ENCODE data around the gene ENC1.

ENC1 gene

DNA sequence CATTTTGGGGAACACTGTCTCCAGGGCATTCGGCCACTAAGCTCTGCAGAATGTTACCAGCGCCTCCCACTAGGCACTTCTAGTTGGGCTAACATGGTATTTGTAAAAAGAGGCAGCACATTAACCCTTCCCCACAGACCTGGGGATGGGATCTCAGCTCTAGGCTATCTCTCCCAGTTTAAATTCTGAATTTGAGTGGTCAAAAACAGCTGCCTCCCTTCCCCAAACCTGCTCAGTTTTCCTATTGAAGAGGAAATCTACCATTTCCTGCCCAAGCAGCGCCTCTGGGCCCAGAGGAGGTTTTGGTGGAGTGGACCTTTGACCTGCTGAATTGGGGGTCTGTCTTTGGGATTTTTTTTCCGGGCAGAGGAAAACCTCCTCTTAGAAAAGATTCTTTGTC lies 53.2 kb downstream of the ENC1 start:
- Histone ChIP-seq H3K9me3 (ENCODE audit: control extremely low read depth in 1 of 5, control insufficient read depth in 4 of 5, insufficient read depth in 2 of 5, low read depth in 1 of 5, low read length in 4 of 5) (no peaks in the 10 kb centered on the region), H3K4me1 (ENCODE audit: control extremely low read depth in 1 of 4, control insufficient read depth in 4 of 4, insufficient read depth in 4 of 4, low read length in 3 of 4) (peaks cover 0 to 7% (median 5%) of the 10 kb centered on the region in 4 experiments), H3K27me3 (replicated peaks in 2 of 5; ENCODE audit: control insufficient read depth in 4 of 5, insufficient read depth in 5 of 5, low read length in 4 of 5) (no peaks in the 10 kb centered on the region), H3K36me3 (ENCODE audit: control insufficient read depth in 4 of 4, insufficient read depth in 4 of 4, low read length in 3 of 4) (no peaks in the 10 kb centered on the region), H3K27ac (ENCODE audit: insufficient read depth in 1 of 2, low read depth in 1 of 2, low read length in 2 of 2, poor library complexity in 1 of 2, severe bottlenecking in 2 of 2) (no peak overlapping the region), H3K4me3 (ENCODE audit: control insufficient read depth in 1 of 7, extremely low read depth in 1 of 7, insufficient read depth in 4 of 7, low read depth in 2 of 7, low read length in 6 of 7) (no peak overlapping the region)
- WGBS (ENCODE audit: insufficient coverage): 100% methylated on average over 2 of the region's 4 CpGs
- no peak for DNase-seq
- ChIA-PET POLR2A (no interaction called here), CTCF (interaction anchor here (2.0 kb wide), 1 partner anchor 53 kb away, joined by 5 read pairs; the partner anchor contains the start of gene ENC1)

DNA sequence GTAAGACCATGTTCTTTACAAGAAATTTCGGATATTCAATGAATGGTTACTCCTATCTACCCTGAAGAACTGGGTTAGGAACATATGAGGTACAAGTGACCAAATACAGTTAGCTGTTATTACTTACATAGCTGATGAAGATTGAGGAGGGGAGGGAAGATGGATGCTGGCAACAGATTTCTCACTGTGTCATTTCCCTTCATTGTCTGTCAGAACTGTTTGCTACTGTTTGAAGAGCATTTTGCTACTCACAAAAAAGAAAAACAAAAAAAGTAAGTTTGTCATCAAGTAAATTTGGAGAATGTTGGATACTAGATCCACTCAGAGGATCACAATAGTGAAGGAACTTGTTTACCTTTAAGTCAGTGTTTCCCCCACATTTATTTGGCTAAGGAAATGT lies 53.7 kb downstream of the ENC1 start:
- Histone ChIP-seq H3K4me1 (ENCODE audit: control extremely low read depth in 1 of 4, control insufficient read depth in 4 of 4, insufficient read depth in 4 of 4, low read length in 3 of 4) (peaks cover 0 to 4% (median 2%) of the 10 kb centered on the region in 4 experiments), H3K4me3 (ENCODE audit: control insufficient read depth in 1 of 7, extremely low read depth in 1 of 7, insufficient read depth in 4 of 7, low read depth in 2 of 7, low read length in 6 of 7) (no peak overlapping the region), H3K36me3 (ENCODE audit: control insufficient read depth in 4 of 4, insufficient read depth in 4 of 4, low read length in 3 of 4) (no peaks in the 10 kb centered on the region), H3K27ac (ENCODE audit: insufficient read depth in 1 of 2, low read depth in 1 of 2, low read length in 2 of 2, poor library complexity in 1 of 2, severe bottlenecking in 2 of 2) (no peak overlapping the region), H3K9me3 (ENCODE audit: control extremely low read depth in 1 of 5, control insufficient read depth in 4 of 5, insufficient read depth in 2 of 5, low read depth in 1 of 5, low read length in 4 of 5) (no peaks in the 10 kb centered on the region), H3K27me3 (replicated peaks in 2 of 5; ENCODE audit: control insufficient read depth in 4 of 5, insufficient read depth in 5 of 5, low read length in 4 of 5) (no peaks in the 10 kb centered on the region)
- no CpG with 5 or more reads among the region's 1 CpG for WGBS (ENCODE audit: insufficient coverage)
- POLR2A ChIA-PET: no interaction called here
- no peak for DNase-seq
- CTCF ChIA-PET: interaction anchor here (2.0 kb wide), 1 partner anchor 54 kb away, joined by 5 read pairs; the partner anchor contains the start of gene ENC1

DNA sequence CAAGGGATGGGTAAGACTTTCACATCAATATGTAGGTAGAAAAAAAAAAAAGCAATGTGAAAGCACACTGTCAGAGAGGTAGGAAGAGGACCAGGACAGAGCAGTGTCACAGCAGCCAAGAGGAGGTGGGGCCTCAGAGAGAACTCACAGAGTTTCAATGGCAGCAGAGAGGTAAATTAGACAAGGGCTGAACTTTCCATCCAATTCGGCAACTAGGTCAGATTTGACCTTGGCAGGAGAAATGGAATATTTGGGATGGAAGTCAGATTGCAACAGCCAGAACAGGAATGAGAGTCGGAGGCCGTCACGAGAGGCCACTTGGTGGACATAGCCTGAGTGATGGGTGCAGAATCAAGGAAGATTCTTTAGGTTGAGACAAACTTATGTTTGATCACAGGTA lies 57.7 kb downstream of the ENC1 start:
- no peaks in the 10 kb centered on the region for H3K4me1 ChIP-seq (ENCODE audit: control extremely low read depth in 1 of 4, control insufficient read depth in 4 of 4, insufficient read depth in 4 of 4, low read length in 3 of 4)
- ChIA-PET CTCF (no interaction called here), POLR2A (interaction anchor here (0.6 kb wide), 1 partner anchor 57 kb away, joined by 3 read pairs; the partner anchor contains the start of gene ENC1)
- 96% methylated on average over 4 of the region's 4 CpGs for WGBS (ENCODE audit: insufficient coverage)
- H3K27ac ChIP-seq (ENCODE audit: insufficient read depth in 1 of 2, low read depth in 1 of 2, low read length in 2 of 2, poor library complexity in 1 of 2, severe bottlenecking in 2 of 2): no peak overlapping the region
- H3K27me3 ChIP-seq (replicated peaks in 2 of 5; ENCODE audit: control insufficient read depth in 4 of 5, insufficient read depth in 5 of 5, low read length in 4 of 5): no peaks in the 10 kb centered on the region
- DNase-seq: no peak
- no peaks in the 10 kb centered on the region for H3K9me3 ChIP-seq (ENCODE audit: control extremely low read depth in 1 of 5, control insufficient read depth in 4 of 5, insufficient read depth in 2 of 5, low read depth in 1 of 5, low read length in 4 of 5)
- no peaks in the 10 kb centered on the region for H3K36me3 ChIP-seq (ENCODE audit: control insufficient read depth in 4 of 4, insufficient read depth in 4 of 4, low read length in 3 of 4)
- H3K4me3 ChIP-seq (ENCODE audit: control insufficient read depth in 1 of 7, extremely low read depth in 1 of 7, insufficient read depth in 4 of 7, low read depth in 2 of 7, low read length in 6 of 7): no peak overlapping the region

DNA sequence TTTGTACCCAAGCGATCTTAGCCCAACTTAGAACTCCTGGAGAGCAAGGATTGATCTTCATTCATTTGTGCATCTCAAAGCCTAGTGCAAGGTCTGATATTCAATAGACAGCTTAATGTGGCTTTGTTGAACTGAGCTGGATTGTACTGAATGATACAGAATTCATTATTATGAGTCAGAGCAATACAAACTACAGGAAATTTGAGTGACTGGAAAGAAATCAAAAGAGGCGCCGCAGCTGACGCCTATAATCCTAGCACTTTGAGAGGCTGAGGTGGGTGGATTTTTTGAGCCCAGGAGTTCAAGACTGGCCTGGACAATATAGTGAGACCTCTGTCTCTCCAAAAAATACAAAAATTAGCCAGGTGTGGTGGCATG lies 58.6 kb downstream of the ENC1 start:
- no peak overlapping the region for H3K27ac ChIP-seq (ENCODE audit: insufficient read depth in 1 of 2, low read depth in 1 of 2, low read length in 2 of 2, poor library complexity in 1 of 2, severe bottlenecking in 2 of 2)
- H3K36me3 ChIP-seq (ENCODE audit: control insufficient read depth in 4 of 4, insufficient read depth in 4 of 4, low read length in 3 of 4): no peaks in the 10 kb centered on the region
- H3K27me3 ChIP-seq (replicated peaks in 2 of 5; ENCODE audit: control insufficient read depth in 4 of 5, insufficient read depth in 5 of 5, low read length in 4 of 5): no peaks in the 10 kb centered on the region
- POLR2A ChIA-PET: interaction anchor here (0.6 kb wide), 1 partner anchor 58 kb away, joined by 3 read pairs; the partner anchor contains the start of gene ENC1
- peaks cover 0 to 4% (median 2%) of the 10 kb centered on the region in 4 experiments for H3K4me1 ChIP-seq (ENCODE audit: control extremely low read depth in 1 of 4, control insufficient read depth in 4 of 4, insufficient read depth in 4 of 4, low read length in 3 of 4)
- H3K9me3 ChIP-seq (ENCODE audit: control extremely low read depth in 1 of 5, control insufficient read depth in 4 of 5, insufficient read depth in 2 of 5, low read depth in 1 of 5, low read length in 4 of 5): no peaks in the 10 kb centered on the region
- CTCF ChIA-PET: no interaction called here
- no peak overlapping the region for H3K4me3 ChIP-seq (ENCODE audit: control insufficient read depth in 1 of 7, extremely low read depth in 1 of 7, insufficient read depth in 4 of 7, low read depth in 2 of 7, low read length in 6 of 7)
- no CpG with 5 or more reads among the region's 4 CpGs for WGBS (ENCODE audit: insufficient coverage)
- DNase-seq: no peak

DNA sequence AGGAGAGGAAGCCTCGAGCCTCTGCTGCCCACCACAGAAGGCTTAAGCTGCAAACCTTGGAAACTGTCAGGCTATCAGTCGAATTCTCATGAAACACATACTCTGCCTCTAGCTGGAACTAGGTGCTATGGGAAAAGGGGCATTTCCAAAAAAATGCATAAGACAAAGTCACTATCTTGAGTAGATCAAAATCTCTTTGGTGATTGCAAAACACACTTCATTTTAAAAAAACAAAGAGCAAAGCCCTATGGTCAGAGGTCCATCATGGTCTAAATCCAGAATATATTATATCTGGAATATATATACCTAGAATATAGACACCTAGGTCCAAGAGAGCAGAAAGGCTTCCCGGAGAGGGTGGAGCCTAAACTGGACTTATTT lies 59.8 kb downstream of the ENC1 start:
- POLR2A ChIA-PET: no interaction called here
- CTCF ChIA-PET: no interaction called here
- H3K4me1 ChIP-seq (ENCODE audit: control extremely low read depth in 1 of 4, control insufficient read depth in 4 of 4, insufficient read depth in 4 of 4, low read length in 3 of 4): peaks cover 0 to 12% (median 5%) of the 10 kb centered on the region in 4 experiments

DNA sequence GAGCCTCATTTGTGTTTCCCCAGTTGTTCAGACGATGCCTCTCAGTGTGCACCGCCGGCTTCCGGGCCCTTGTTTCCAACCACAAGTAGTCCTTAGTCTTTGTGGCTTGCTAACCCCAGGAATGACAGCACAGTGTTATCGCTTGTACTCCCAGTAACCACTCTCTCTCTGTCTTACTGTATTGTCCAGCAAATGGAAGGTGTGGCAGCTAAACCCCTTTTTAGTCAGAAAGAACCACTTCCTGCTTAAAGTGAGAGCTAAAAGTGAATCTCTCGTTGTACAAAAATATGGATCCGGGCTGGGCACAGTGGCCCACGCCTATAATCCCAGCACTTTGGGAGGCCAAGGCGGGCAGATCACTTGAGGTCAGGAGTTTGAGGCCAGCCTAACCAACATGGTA lies 61.3 kb downstream of the ENC1 start:
- no peak overlapping the region for H3K27ac ChIP-seq (ENCODE audit: insufficient read depth in 1 of 2, low read depth in 1 of 2, low read length in 2 of 2, poor library complexity in 1 of 2, severe bottlenecking in 2 of 2)

More for the DNA sequence above, 59.8 kb downstream of the ENC1 start:
- no peak for DNase-seq
- Histone ChIP-seq H3K4me3 (ENCODE audit: control insufficient read depth in 1 of 7, extremely low read depth in 1 of 7, insufficient read depth in 4 of 7, low read depth in 2 of 7, low read length in 6 of 7) (no peak overlapping the region), H3K27me3 (replicated peaks in 2 of 5; ENCODE audit: control insufficient read depth in 4 of 5, insufficient read depth in 5 of 5, low read length in 4 of 5) (no peaks in the 10 kb centered on the region), H3K36me3 (ENCODE audit: control insufficient read depth in 4 of 4, insufficient read depth in 4 of 4, low read length in 3 of 4) (no peaks in the 10 kb centered on the region), H3K9me3 (ENCODE audit: control extremely low read depth in 1 of 5, control insufficient read depth in 4 of 5, insufficient read depth in 2 of 5, low read depth in 1 of 5, low read length in 4 of 5) (no peaks in the 10 kb centered on the region), H3K27ac (ENCODE audit: insufficient read depth in 1 of 2, low read depth in 1 of 2, low read length in 2 of 2, poor library complexity in 1 of 2, severe bottlenecking in 2 of 2) (no peak overlapping the region)
- WGBS (ENCODE audit: insufficient coverage): 100% methylated on average over 2 of the region's 3 CpGs

DNA sequence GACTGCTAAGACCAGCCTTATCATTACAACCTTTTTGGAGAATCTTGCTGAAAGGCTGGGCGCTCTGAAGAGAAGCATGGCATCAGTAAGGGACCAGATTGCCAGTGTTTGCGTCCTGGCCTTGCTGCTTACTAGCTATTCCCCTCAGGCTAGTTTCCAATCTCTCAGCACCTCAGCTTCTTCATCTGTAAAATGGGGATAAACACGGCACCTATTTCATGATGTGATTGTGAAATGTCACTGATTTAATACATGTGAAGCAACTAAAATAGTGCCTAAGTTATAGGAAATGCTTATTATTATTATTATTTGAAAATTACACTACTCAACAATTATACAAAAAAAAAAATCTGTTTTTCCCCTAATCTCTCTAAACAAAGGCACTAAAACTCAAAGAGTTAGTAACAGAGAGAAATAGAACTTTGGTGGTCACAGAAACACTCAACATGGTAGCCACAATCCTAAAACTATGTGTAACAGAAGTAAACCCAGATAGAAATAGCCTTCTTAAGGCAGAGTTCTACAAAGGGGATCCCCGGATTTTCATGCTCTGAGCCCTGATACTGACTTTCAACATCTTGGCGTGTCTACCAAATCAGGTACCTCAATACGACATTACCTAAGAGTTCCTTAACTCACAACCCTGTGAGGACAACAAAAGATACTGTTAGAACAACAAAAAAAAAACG lies 62.0 kb downstream of the ENC1 start:
- ChIA-PET CTCF (no interaction called here), POLR2A (no interaction called here)
- no peak overlapping the region for H3K4me3 ChIP-seq (ENCODE audit: control insufficient read depth in 1 of 7, extremely low read depth in 1 of 7, insufficient read depth in 4 of 7, low read depth in 2 of 7, low read length in 6 of 7)
- DNase-seq: no peak
- no peaks in the 10 kb centered on the region for H3K27me3 ChIP-seq (replicated peaks in 2 of 5; ENCODE audit: control insufficient read depth in 4 of 5, insufficient read depth in 5 of 5, low read length in 4 of 5)
- peaks cover 0 to 12% (median 5%) of the 10 kb centered on the region in 4 experiments for H3K4me1 ChIP-seq (ENCODE audit: control extremely low read depth in 1 of 4, control insufficient read depth in 4 of 4, insufficient read depth in 4 of 4, low read length in 3 of 4)
- no peaks in the 10 kb centered on the region for H3K36me3 ChIP-seq (ENCODE audit: control insufficient read depth in 4 of 4, insufficient read depth in 4 of 4, low read length in 3 of 4)
- WGBS (ENCODE audit: insufficient coverage): 100% methylated on average over 3 of the region's 7 CpGs
- H3K27ac ChIP-seq (ENCODE audit: insufficient read depth in 1 of 2, low read depth in 1 of 2, low read length in 2 of 2, poor library complexity in 1 of 2, severe bottlenecking in 2 of 2): no peak overlapping the region
- no peaks in the 10 kb centered on the region for H3K9me3 ChIP-seq (ENCODE audit: control extremely low read depth in 1 of 5, control insufficient read depth in 4 of 5, insufficient read depth in 2 of 5, low read depth in 1 of 5, low read length in 4 of 5)

More for the DNA sequence above, 61.3 kb downstream of the ENC1 start:
- ChIA-PET CTCF (no interaction called here), POLR2A (no interaction called here)
- Histone ChIP-seq H3K4me3 (ENCODE audit: control insufficient read depth in 1 of 7, extremely low read depth in 1 of 7, insufficient read depth in 4 of 7, low read depth in 2 of 7, low read length in 6 of 7) (no peak overlapping the region), H3K27me3 (replicated peaks in 2 of 5; ENCODE audit: control insufficient read depth in 4 of 5, insufficient read depth in 5 of 5, low read length in 4 of 5) (no peaks in the 10 kb centered on the region), H3K36me3 (ENCODE audit: control insufficient read depth in 4 of 4, insufficient read depth in 4 of 4, low read length in 3 of 4) (no peaks in the 10 kb centered on the region), H3K9me3 (ENCODE audit: control extremely low read depth in 1 of 5, control insufficient read depth in 4 of 5, insufficient read depth in 2 of 5, low read depth in 1 of 5, low read length in 4 of 5) (no peaks in the 10 kb centered on the region), H3K4me1 (ENCODE audit: control extremely low read depth in 1 of 4, control insufficient read depth in 4 of 4, insufficient read depth in 4 of 4, low read length in 3 of 4) (peaks cover 0 to 12% (median 5%) of the 10 kb centered on the region in 4 experiments)
- 80% methylated on average over 6 of the region's 9 CpGs for WGBS (ENCODE audit: insufficient coverage)
- peak in 2 of 3 donors; percentile 45 to 57 for DNase-seq
